Naive B cell (primary cell): ENCODE data around the gene DCDC2. TPM values are rescaled to one million over a fixed set of nuclear protein-coding genes. Genes with fewer than 3 reads are reported as not detected.
"Not testable (repeated sequence)": the region's sequence is repeated elsewhere in the genome, so short reads cannot be mapped to it uniquely, and the experiment has no call there.

ENCODE experiments used
- ATAC-seq, 2 donors: fragments of 150-1000 bp; cut with Tn5 transposase; 2 replicates each; pipeline ENCODE4 v1.10.0; 2021; ENCODE audit warnings: low read depth in 2 of 2, mild to moderate bottlenecking in 2 of 2, moderate library complexity in 2 of 2
- DNase-seq: peaks from one replicate; pipeline ENCODE4 v3.0.0; 2022
- H3K27ac Mint-ChIP-seq, 6 donors: one replicate each; pipeline ENCODE4 v1.8.0; 2020 to 2022; ENCODE audit warnings: mild to moderate bottlenecking in 6 of 6, mixed read lengths in 6 of 6, moderate library complexity in 5 of 6, inconsistent platforms in 2 of 6
- H3K27me3 Mint-ChIP-seq, 3 donors: one replicate each; pipeline ENCODE4 v1.8.0; 2021 to 2022; ENCODE audit warnings: mixed read lengths in 3 of 3, mild to moderate bottlenecking in 1 of 3
- H3K36me3 Mint-ChIP-seq, 2 donors: one replicate each; pipeline ENCODE4 v1.8.0; 2020 to 2022; ENCODE audit warnings: mixed read lengths in 2 of 2, inconsistent platforms in 1 of 2, mild to moderate bottlenecking in 1 of 2
- H3K4me1 Mint-ChIP-seq, 3 donors: one replicate each; pipeline ENCODE4 v1.8.0; 2020 to 2022; ENCODE audit warnings: mixed read lengths in 3 of 3, inconsistent platforms in 1 of 3, mild to moderate bottlenecking in 1 of 3, moderate library complexity in 1 of 3
- H3K4me3 Mint-ChIP-seq, 8 donors: one replicate each; pipeline ENCODE4 v1.8.0; 2020 to 2022; ENCODE audit warnings: mild to moderate bottlenecking in 8 of 8, mixed read lengths in 8 of 8, moderate library complexity in 8 of 8, inconsistent platforms in 2 of 8
- H3K9me3 Mint-ChIP-seq, 7 donors: one replicate each; pipeline ENCODE4 v1.8.0; 2020 to 2022; ENCODE audit warnings: mixed read lengths in 7 of 7, mild to moderate bottlenecking in 5 of 7, inconsistent platforms in 2 of 7, moderate library complexity in 1 of 7
- polyA plus RNA-seq, 6 donors: library from polyadenylated mRNA; unstranded; fragments of 300-500 nt; fragmentation: Illumina TruSeq; gene quantifications; one replicate each; pipeline ENCODE4 v1.2.3, GENCODE V29; 2021; ENCODE audit warnings: low read depth in 6 of 6

The DCDC2 gene
- polyA plus RNA-seq, 6 donors from 2014 or later = not detected

DNA sequence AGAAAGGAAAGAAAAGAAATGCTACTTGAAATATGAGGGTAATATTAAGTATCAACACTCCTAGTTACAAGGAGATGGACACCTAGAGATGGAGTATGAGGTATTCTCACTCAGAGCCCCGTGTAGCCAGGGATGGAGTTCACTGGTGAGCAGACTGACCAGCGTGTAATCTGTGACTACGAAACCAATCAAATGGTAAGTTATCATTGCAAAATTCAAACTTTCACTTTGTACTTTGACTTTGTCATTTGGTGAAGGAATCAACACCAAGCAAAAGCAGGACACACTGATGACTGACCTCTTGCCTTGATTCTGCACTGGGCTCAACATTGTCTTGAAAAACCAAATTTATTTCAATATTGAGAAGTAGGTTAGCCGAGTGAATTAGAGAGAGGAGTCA is 51.8 kb downstream of the DCDC2 start:
- Mint-ChIP-seq H3K27me3 (peaks cover 12 to 21% (median 20%) of the 10 kb centered on the region in 3 donors), H3K9me3 (peaks cover 0 to 10% (median 4%) of the 10 kb centered on the region in 7 donors), H3K4me1 (no peaks in the 10 kb centered on the region), H3K36me3 (peaks cover 0 to 6% of the 10 kb centered on the region in 2 donors), H3K4me3 (no peak overlapping the region), H3K27ac (no peak overlapping the region)
- DNase-seq (no peak), ATAC-seq (no peak)

- Mint-ChIP-seq H3K27me3 (peaks cover 4 to 35% (median 13%) of the 10 kb centered on the region in 3 donors), H3K4me3 (no peak overlapping the region), H3K9me3 (peaks cover 0 to 37% (median 13%) of the 10 kb centered on the region in 7 donors), H3K27ac (no peak overlapping the region), H3K36me3 (no peaks in the 10 kb centered on the region), H3K4me1 (no peaks in the 10 kb centered on the region)
- ATAC-seq (no peak), DNase-seq (no peak)
Observed at GRCh38 chr6:24296944-24297343, 60.9 kb downstream of the DCDC2 start.

DNA sequence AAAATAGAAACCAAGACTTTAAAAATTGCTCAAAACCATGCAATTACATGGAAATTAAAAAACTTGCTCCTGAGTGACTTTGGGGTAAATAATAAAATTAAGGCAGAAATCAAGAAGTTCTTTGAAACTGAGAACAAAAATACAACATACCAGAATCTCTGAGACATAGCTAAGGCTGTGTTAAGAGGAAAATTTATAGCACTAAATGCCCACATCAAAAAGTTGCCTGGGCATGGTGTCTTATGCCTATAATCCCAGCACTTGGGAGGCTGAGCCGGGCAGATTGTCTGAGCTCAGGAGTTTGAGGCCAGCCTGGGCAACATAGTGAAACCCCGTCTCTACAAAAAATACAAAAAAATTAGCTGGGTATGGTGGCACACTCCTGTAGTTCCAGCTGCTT is 64.0 kb downstream of the DCDC2 start:
- Mint-ChIP-seq H3K27ac (peak overlapping the region in 1 of 6 donors; percentile 16), H3K9me3 (peaks cover 0 to 37% (median 13%) of the 10 kb centered on the region in 7 donors), H3K27me3 (peaks cover 4 to 35% (median 13%) of the 10 kb centered on the region in 3 donors)
- DNase-seq, ATAC-seq, H3K36me3 Mint-ChIP-seq, H3K4me3 Mint-ChIP-seq, H3K4me1 Mint-ChIP-seq: not testable (repeated sequence)

DNA sequence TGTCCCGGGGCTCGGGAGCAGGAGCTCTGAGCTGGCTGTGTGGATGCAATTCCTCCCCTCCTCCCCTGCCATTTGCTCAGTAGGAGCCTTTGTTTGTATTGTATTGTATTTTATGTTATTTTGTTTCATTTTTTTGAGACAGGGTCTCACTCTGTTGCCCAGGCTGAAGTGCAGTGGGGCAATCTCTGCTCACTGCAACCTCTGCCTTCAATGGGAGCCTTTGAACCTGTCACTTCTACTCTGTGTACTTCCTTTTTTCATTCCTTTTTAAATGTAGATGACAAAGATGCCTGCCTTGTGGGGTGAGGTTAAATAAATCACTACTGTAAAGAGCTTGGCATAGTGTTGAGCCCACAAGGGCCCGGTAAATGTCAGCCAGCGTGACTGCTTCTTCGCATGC is 70.6 kb downstream of the DCDC2 start:
- Mint-ChIP-seq H3K4me3 (no peak overlapping the region), H3K4me1 (no peaks in the 10 kb centered on the region), H3K36me3 (no peaks in the 10 kb centered on the region), H3K27me3 (no peaks in the 10 kb centered on the region), H3K27ac (no peak overlapping the region), H3K9me3 (no peaks in the 10 kb centered on the region)
- ATAC-seq (no peak), DNase-seq (no peak)

GRCh38 chr6:24284006-24284405 is 73.9 kb downstream of the DCDC2 start:
- Mint-ChIP-seq H3K9me3 (peaks cover 0 to 1% (median 0%) of the 10 kb centered on the region in 7 donors), H3K4me3 (no peak overlapping the region), H3K27ac (no peak overlapping the region), H3K27me3 (peaks cover 5 to 9% (median 7%) of the 10 kb centered on the region in 3 donors), H3K4me1 (no peaks in the 10 kb centered on the region), H3K36me3 (no peaks in the 10 kb centered on the region)
- ATAC-seq (no peak), DNase-seq (no peak)

- H3K27ac Mint-ChIP-seq = peak overlapping the region in 2 of 6 donors; percentile 2 to 23
- peaks cover 0 to 1% (median 0%) of the 10 kb centered on the region in 7 donors for H3K9me3 Mint-ChIP-seq
- H3K4me3 Mint-ChIP-seq = peak overlapping the region in 1 of 8 donors; percentile 40
- no peaks in the 10 kb centered on the region for H3K36me3 Mint-ChIP-seq
- DNase-seq (peak; percentile 7), ATAC-seq (peak; percentile 55 to 75)
- no peaks in the 10 kb centered on the region for H3K4me1 Mint-ChIP-seq
- peaks cover 5 to 13% (median 11%) of the 10 kb centered on the region in 3 donors for H3K27me3 Mint-ChIP-seq
Observed at GRCh38 chr6:24283043-24283985, 74.5 kb downstream of the DCDC2 start.

DNA sequence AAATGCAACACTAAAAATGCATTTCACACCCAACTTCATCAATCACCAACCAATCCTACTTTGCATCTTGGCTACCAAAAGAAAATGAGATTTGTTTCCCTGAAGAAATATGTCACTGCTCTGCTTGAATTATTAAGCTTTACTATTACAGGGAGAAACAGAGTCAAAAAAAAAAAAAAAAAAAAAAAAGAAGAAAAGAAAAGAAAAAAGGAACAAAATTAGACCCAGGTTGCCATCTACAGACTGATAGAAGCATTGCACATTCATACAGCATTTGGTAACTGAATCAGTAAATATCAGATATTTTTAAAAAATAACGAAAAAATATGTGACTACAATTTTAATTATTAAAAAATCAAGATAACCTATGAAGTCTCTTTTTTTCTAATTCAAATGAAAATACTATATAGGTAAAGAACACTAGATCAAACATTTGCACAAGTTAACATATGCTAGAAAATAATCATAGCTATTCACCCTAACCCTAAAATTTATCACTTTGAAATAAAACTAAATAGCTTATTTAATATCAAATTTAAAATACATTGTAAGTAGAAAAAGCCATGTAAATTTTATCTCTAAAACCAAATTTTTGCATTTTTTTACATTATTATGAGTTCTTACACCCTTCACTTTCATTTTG is 83.3 kb downstream of the DCDC2 start:
- H3K36me3 Mint-ChIP-seq = no peaks in the 10 kb centered on the region
- peaks cover 0 to 1% (median 0%) of the 10 kb centered on the region in 3 donors for H3K4me1 Mint-ChIP-seq
- ATAC-seq = no peak
- peaks cover 7 to 23% (median 12%) of the 10 kb centered on the region in 3 donors for H3K27me3 Mint-ChIP-seq
- no peaks in the 10 kb centered on the region for H3K9me3 Mint-ChIP-seq
- DNase-seq = no peak
- H3K27ac Mint-ChIP-seq = no peak overlapping the region
- no peak overlapping the region for H3K4me3 Mint-ChIP-seq

DNA sequence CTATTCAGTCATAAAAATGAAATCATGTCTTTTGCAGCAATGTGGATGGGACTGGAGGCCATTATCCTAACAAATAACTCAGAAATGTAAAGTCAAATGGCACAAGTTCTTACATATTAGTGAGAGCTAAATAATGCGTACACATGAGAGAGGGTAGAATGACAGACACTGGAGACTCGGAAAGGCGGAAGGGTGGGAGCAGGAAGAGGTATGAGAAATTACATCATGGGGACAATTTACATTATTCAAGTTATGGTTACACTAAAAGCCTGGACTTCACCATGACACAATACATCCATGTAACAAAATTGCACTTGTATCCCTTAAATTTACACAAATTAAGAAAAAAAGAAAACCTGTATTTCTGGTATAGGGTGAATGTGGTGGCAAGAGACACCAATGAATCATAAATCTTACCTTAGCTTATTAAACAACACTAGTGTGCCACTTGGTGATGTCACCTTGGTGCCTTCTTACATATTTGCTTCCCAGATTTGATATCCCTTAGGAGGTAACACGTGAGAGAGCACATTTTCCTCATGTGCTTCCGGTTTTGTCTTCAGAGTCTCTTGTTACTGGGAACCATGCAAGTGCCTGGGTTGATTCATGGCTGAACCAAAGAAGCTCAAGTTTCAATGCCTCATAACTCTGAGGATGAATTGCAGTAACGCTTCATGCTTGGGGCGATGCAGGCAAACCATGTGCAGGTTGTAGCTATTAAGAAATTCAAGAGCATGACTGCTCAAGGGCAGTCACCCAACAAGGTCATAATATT is 84.6 kb downstream of the DCDC2 start:
- H3K4me1 Mint-ChIP-seq = peaks cover 0 to 1% (median 0%) of the 10 kb centered on the region in 3 donors
- ATAC-seq (no peak), DNase-seq (no peak)
- no peak overlapping the region for H3K27ac Mint-ChIP-seq
- peaks cover 7 to 19% (median 7%) of the 10 kb centered on the region in 3 donors for H3K27me3 Mint-ChIP-seq
- H3K36me3 Mint-ChIP-seq = no peaks in the 10 kb centered on the region
- no peak overlapping the region for H3K4me3 Mint-ChIP-seq
- no peaks in the 10 kb centered on the region for H3K9me3 Mint-ChIP-seq

- H3K27ac Mint-ChIP-seq = no peak overlapping the region
- no peaks in the 10 kb centered on the region for H3K9me3 Mint-ChIP-seq
- no peak overlapping the region for H3K4me3 Mint-ChIP-seq
Observed at GRCh38 chr6:24272553-24272952, 85.3 kb downstream of the DCDC2 start.

DNA sequence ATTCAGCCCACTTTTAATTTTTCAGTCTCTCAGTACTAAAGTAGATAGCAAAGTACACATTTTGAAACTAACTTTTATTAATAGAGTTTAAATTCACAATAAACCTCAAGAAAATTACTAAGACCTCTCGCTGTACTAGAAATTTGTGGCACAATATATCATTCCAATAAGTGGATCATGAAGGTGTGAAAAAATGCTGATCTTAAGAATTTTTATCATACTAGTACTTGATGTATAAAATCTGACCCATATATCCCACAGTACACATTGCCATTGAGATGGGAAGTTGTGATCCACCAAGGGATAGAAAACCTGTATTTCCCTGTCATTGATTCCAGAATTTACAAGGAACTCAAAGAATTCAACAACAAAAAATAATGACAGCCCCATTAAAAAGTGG is 85.7 kb downstream of the DCDC2 start:
- DNase-seq (no peak), ATAC-seq (no peak)
- peaks cover 0 to 1% (median 0%) of the 10 kb centered on the region in 3 donors for H3K4me1 Mint-ChIP-seq
- no peak overlapping the region for H3K4me3 Mint-ChIP-seq
- peaks cover 4 to 7% (median 7%) of the 10 kb centered on the region in 3 donors for H3K27me3 Mint-ChIP-seq
- no peaks in the 10 kb centered on the region for H3K36me3 Mint-ChIP-seq
- no peak overlapping the region for H3K27ac Mint-ChIP-seq
- H3K9me3 Mint-ChIP-seq = no peaks in the 10 kb centered on the region

More at GRCh38 chr6:24272553-24272952, 85.3 kb downstream of the DCDC2 start:
- H3K36me3 Mint-ChIP-seq = no peaks in the 10 kb centered on the region
- H3K27me3 Mint-ChIP-seq = peaks cover 4 to 11% (median 7%) of the 10 kb centered on the region in 3 donors
- no peak for ATAC-seq
- DNase-seq = no peak
- H3K4me1 Mint-ChIP-seq = peaks cover 0 to 1% (median 0%) of the 10 kb centered on the region in 3 donors

GRCh38 chr6:24270011-24270410 is 87.8 kb downstream of the DCDC2 start:
- no peak for ATAC-seq
- no peak for DNase-seq
- Mint-ChIP-seq H3K4me1 (peaks cover 0 to 1% (median 0%) of the 10 kb centered on the region in 3 donors), H3K4me3 (no peak overlapping the region), H3K27me3 (peaks cover 8 to 20% (median 17%) of the 10 kb centered on the region in 3 donors), H3K27ac (no peak overlapping the region), H3K36me3 (no peaks in the 10 kb centered on the region), H3K9me3 (no peaks in the 10 kb centered on the region)

DNA sequence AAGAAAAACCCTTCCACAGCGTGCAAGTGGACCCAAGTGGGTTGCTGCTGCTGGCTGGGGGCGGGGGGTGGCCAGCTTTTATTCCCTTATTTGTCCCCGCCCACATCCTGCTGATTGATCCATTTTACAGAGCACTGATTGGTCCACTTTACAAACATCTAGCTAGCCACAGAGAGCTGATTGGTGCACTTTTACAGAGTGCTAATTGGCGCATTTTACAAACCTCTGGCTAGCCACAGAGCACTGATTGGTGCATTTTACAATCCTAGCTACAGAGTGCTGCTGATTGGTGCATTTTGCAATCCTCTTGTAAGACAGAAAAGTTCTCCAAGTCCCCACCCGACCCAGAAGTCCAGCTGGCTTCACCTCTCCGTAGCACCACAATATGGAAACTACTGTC is 99.6 kb downstream of the DCDC2 start:
- H3K27ac Mint-ChIP-seq, H3K4me3 Mint-ChIP-seq, H3K36me3 Mint-ChIP-seq, ATAC-seq, DNase-seq, H3K4me1 Mint-ChIP-seq, H3K9me3 Mint-ChIP-seq: not testable (repeated sequence)
- peaks cover 24 to 40% (median 25%) of the 10 kb centered on the region in 3 donors for H3K27me3 Mint-ChIP-seq

- ATAC-seq (no peak), DNase-seq (no peak)
- Mint-ChIP-seq H3K4me3 (no peak overlapping the region), H3K27ac (peak overlapping the region in 1 of 6 donors; percentile 10), H3K27me3 (peaks cover 20 to 41% (median 24%) of the 10 kb centered on the region in 3 donors), H3K4me1 (no peaks in the 10 kb centered on the region), H3K36me3 (peaks cover 0 to 4% of the 10 kb centered on the region in 2 donors), H3K9me3 (peaks cover 2 to 15% (median 6%) of the 10 kb centered on the region in 7 donors)
Observed at GRCh38 chr6:24257282-24257681, 100.6 kb downstream of the DCDC2 start.
